Neural cell (in vitro differentiated cells): ENCODE results near the gene APBB2. TPM values are rescaled to one million over a fixed set of nuclear protein-coding genes. Genes with fewer than 3 reads are reported as not detected.

ENCODE experiments used
- H2AFZ ChIP-seq: fragments of 200-600, 300-800 bp; sonication (generic), shearing (Covaris generic); 2 replicates; pipeline ENCODE4 v1.6.0; 2014; ENCODE audit warnings: low read depth, mild to moderate bottlenecking, antibody characterized with exemption, low read length, moderate library complexity
- H3F3A ChIP-seq: fragments of 200-600 bp; shearing (Covaris generic); 2 replicates; pipeline ENCODE4 v1.6.1; 2016; ENCODE audit warnings: mild to moderate bottlenecking, moderate library complexity, mixed read lengths, antibody characterized with exemption, low read length; ENCODE audit not compliant: insufficient read depth, poor library complexity, severe bottlenecking
- H3K27ac ChIP-seq: fragments of 200-600, 300-800 bp; sonication (generic), shearing (Covaris generic); 2 replicates; pipeline ENCODE4 v1.5.1; 2014; ENCODE audit warnings: mild to moderate bottlenecking, low read length, moderate library complexity
- H3K27me3 ChIP-seq: fragments of 300-800, 200-600 bp; sonication (generic), shearing (Covaris generic); 2 replicates; pipeline ENCODE4 v1.6.0; 2014; ENCODE audit warnings: mild to moderate bottlenecking, low read depth, low read length, moderate library complexity; ENCODE audit not compliant: insufficient read depth
- H3K36me3 ChIP-seq: fragments of 300-800, 200-600 bp; sonication (generic), shearing (Covaris generic); 2 replicates; pipeline ENCODE4 v1.5.1; 2014; ENCODE audit warnings: mild to moderate bottlenecking, antibody characterized with exemption, low read length, moderate library complexity; ENCODE audit not compliant: insufficient read depth
- H3K4me2 ChIP-seq: fragments of 300-800, 200-600 bp; sonication (generic), shearing (Covaris generic); 2 replicates; pipeline ENCODE4 v1.6.0; 2014; ENCODE audit warnings: mild to moderate bottlenecking, low read length
- H3K4me3 ChIP-seq: fragments of 300-800, 200-600 bp; sonication (generic), shearing (Covaris generic); 2 replicates; pipeline ENCODE4 v1.5.1; 2014; ENCODE audit warnings: mild to moderate bottlenecking, low read length, moderate library complexity
- H3K79me2 ChIP-seq: fragments of 200-600 bp; shearing (Covaris generic); replicated peaks from 2 replicates; pipeline ENCODE4 v1.6.0; 2014; ENCODE audit warnings: mild to moderate bottlenecking, low read length, moderate library complexity; ENCODE audit not compliant: insufficient read depth
- H3K9ac ChIP-seq: fragments of 300-800, 200-600 bp; sonication (generic), shearing (Covaris generic); 2 replicates; pipeline ENCODE4 v1.6.1; 2016; ENCODE audit warnings: mild to moderate bottlenecking, low read length, mixed read lengths
- H3K9me2 ChIP-seq: fragments of 200-600 bp; shearing (Covaris generic); 2 replicates; pipeline ENCODE4 v1.6.1; 2016; ENCODE audit warnings: mild to moderate bottlenecking, low read length, mixed read lengths; ENCODE audit not compliant: insufficient read depth
- H3K9me3 ChIP-seq: fragments of 200-600, 300-800 bp; sonication (generic), shearing (Covaris generic); 2 replicates; pipeline ENCODE4 v1.6.1; 2016; ENCODE audit warnings: mild to moderate bottlenecking, mixed run types, low read length, moderate library complexity, mixed read lengths
- H4K20me1 ChIP-seq: fragments of 200-600 bp; shearing (Covaris generic); 2 replicates; pipeline ENCODE4 v1.6.1; 2016; ENCODE audit warnings: mild to moderate bottlenecking, mixed run types; ENCODE audit not compliant: insufficient read depth
- CTCF ChIP-seq: fragments of 450-650 bp; IDR thresholded peaks from 2 replicates; pipeline ENCODE4 v1.5.1; 2014; ENCODE audit warnings: antibody characterized with exemption, mild to moderate bottlenecking, moderate library complexity; ENCODE audit not compliant: poor library complexity, severe bottlenecking
- EP300 ChIP-seq: fragments of 450-650 bp; conservative IDR thresholded peaks from 2 replicates; pipeline ENCODE4 v1.6.1; 2014; ENCODE audit warnings: antibody characterized with exemption, mild to moderate bottlenecking, moderate library complexity; ENCODE audit not compliant: poor library complexity, severe bottlenecking
- EZH2 ChIP-seq: fragments of 200-600, 300-800 bp; shearing (Covaris generic), sonication (generic); IDR thresholded peaks from 2 replicates; pipeline ENCODE4 v1.6.1; 2014; ENCODE audit warnings: antibody characterized with exemption, low read length, borderline replicate concordance, mild to moderate bottlenecking; ENCODE audit not compliant: insufficient read depth, poor library complexity, severe bottlenecking
- MXI1 ChIP-seq: fragments of 450-650 bp; conservative IDR thresholded peaks from 2 replicates; pipeline ENCODE4 v1.6.1; 2014; ENCODE audit warnings: antibody characterized with exemption, mild to moderate bottlenecking; ENCODE audit not compliant: poor library complexity, severe bottlenecking
- POLR2AphosphoS5 ChIP-seq: IDR thresholded peaks from 2 replicates; pipeline ENCODE4 v1.6.1; 2012
- RAD21 ChIP-seq: fragments of 450-650 bp; conservative IDR thresholded peaks from 2 replicates; pipeline ENCODE4 v1.6.1; 2014; ENCODE audit warnings: antibody characterized with exemption, mild to moderate bottlenecking, moderate library complexity
- REST ChIP-seq: IDR thresholded peaks from 2 replicates; pipeline ENCODE4 v1.6.1; 2012; ENCODE audit warnings: borderline replicate concordance
- SMC3 ChIP-seq: fragments of 450-650 bp; conservative IDR thresholded peaks from 2 replicates; pipeline ENCODE4 v1.6.1; 2014; ENCODE audit warnings: antibody characterized with exemption, mild to moderate bottlenecking, moderate library complexity; ENCODE audit not compliant: poor library complexity
- TAF1 ChIP-seq: IDR thresholded peaks from 2 replicates; pipeline ENCODE4 v1.6.1; 2012; ENCODE audit warnings: low read depth
- polyA plus RNA-seq: library from polyadenylated mRNA; depleted of rRNA; stranded (reverse); fragments of >200 nt; gene quantifications from 2 replicates; pipeline ENCODE4 v1.2.3, GENCODE V29; 2014

The APBB2 gene
- polyA plus RNA-seq, 1 donor from 2014 or later, result 41.9 TPM

- Histone ChIP-seq H3K79me2 (peaks cover 10% of the 10 kb centered on the region), H3K9me2 (no peaks in the 10 kb centered on the region), H3F3A (no peaks in the 10 kb centered on the region), H3K27me3 (no peaks in the 10 kb centered on the region), H4K20me1 (no peaks in the 10 kb centered on the region), H3K4me3 (peak overlapping the region; percentile 72), H3K4me2 (peak overlapping the region; percentile 10), H3K36me3 (no peaks in the 10 kb centered on the region), H2AFZ (no peak overlapping the region), H3K27ac (no peak overlapping the region), H3K9me3 (no peaks in the 10 kb centered on the region), H3K9ac (peak overlapping the region; percentile 83)
- no peak for TF ChIP-seq POLR2AphosphoS5
- peak; percentile 69 for TF ChIP-seq RAD21
- TF ChIP-seq CTCF, result peak; percentile 67
- peak; percentile 68 for TF ChIP-seq SMC3
These were observed 1.6 kb downstream of the APBB2 start for GRCh38 chr4:41212616-41213203.

- H3K79me2 ChIP-seq, result peaks cover 10% of the 10 kb centered on the region
- H3F3A ChIP-seq, result no peaks in the 10 kb centered on the region
These were observed 2.3 kb downstream of the APBB2 start for GRCh38 chr4:41211951-41212615.

More at GRCh38 chr4:41211951-41212615, 2.3 kb downstream of the APBB2 start:
- no peaks in the 10 kb centered on the region for H3K27me3 ChIP-seq
- no peak overlapping the region for H3K27ac ChIP-seq
- H3K4me3 ChIP-seq, result peak overlapping the region; percentile 72
- H3K9me2 ChIP-seq, result no peaks in the 10 kb centered on the region
- H4K20me1 ChIP-seq, result no peaks in the 10 kb centered on the region
- no peaks in the 10 kb centered on the region for H3K36me3 ChIP-seq
- H3K9me3 ChIP-seq, result no peaks in the 10 kb centered on the region
- no peak for TF ChIP-seq EZH2
- no peak for TF ChIP-seq CTCF
- TF ChIP-seq MXI1, result no peak
- TF ChIP-seq TAF1, result no peak
- TF ChIP-seq POLR2AphosphoS5, result no peak
- TF ChIP-seq EP300, result no peak
- no peak for TF ChIP-seq RAD21
- TF ChIP-seq SMC3, result no peak
- no peak for TF ChIP-seq REST
- no peak overlapping the region for H3K9ac ChIP-seq
- no peak overlapping the region for H2AFZ ChIP-seq
- no peak overlapping the region for H3K4me2 ChIP-seq
